ENCODE measurements around the gene PLSCR5. TPM values are rescaled to one million over a fixed set of nuclear protein-coding genes. Genes with fewer than 3 reads are reported as not detected.

PLSCR5 gene
- total RNA-seq, 1 donor from 2014 or later: not detected

- H3K27me3 Mint-ChIP-seq (ENCODE audit: low read depth): no peaks in the 10 kb centered on the region
- H3K4me1 Mint-ChIP-seq (ENCODE audit: low read depth): peaks cover 5% of the 10 kb centered on the region
- TF ChIP-seq CTCF (IDR thresholded peaks at IDR 0.05): peak; percentile 88
- H3K9me3 Mint-ChIP-seq (ENCODE audit: low read depth): no peaks in the 10 kb centered on the region
- no peak for DNase-seq (ENCODE audit: low spot score)
- no peaks in the 10 kb centered on the region for H3K36me3 Mint-ChIP-seq (ENCODE audit: low read depth)
- no peak overlapping the region for H3K27ac Mint-ChIP-seq (ENCODE audit: unreplicated experiment)
- H3K4me3 Mint-ChIP-seq (ENCODE audit: unreplicated experiment): no peak overlapping the region
Observed at GRCh38 chr3:146589899-146590508, 15.1 kb downstream of the PLSCR5 start.

GRCh38 chr3:146585156-146585555 lies 20.0 kb downstream of the PLSCR5 start:
- H3K4me3 Mint-ChIP-seq (ENCODE audit: unreplicated experiment): no peak overlapping the region

DNA sequence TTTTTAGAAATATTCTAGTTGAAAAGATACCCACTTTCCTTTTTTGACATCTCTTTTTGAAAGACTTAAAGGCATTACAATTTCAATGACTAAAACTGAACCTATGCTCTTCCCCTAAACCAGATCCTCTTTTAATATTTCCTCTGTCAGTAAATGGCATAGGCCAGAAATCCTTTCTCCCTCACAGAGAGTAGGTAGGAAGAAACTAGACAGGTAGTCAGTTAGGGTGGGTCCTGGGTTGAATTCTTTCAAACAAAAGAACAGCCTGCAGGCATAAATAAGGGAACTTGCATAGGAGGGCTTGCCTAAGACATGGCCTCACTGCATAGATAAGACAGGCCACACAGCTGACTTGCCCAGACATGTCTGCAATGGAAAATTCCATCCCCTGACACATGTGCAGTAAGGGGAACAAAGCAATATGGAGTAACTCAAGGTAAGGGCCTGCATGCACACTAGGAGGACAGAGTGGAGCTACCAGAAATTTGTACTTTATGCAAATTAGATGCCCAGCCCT lies 23.1 kb downstream of the PLSCR5 start:
- Mint-ChIP-seq H3K4me1 (ENCODE audit: low read depth) (peaks cover 7% of the 10 kb centered on the region), H3K27ac (ENCODE audit: unreplicated experiment) (no peak overlapping the region), H3K4me3 (ENCODE audit: unreplicated experiment) (no peak overlapping the region), H3K9me3 (ENCODE audit: low read depth) (peaks cover 10% of the 10 kb centered on the region), H3K36me3 (ENCODE audit: low read depth) (peaks cover 3% of the 10 kb centered on the region), H3K27me3 (ENCODE audit: low read depth) (no peaks in the 10 kb centered on the region)
- no peak for TF ChIP-seq CTCF (IDR thresholded peaks at IDR 0.05)
- DNase-seq (ENCODE audit: low spot score): no peak

More at GRCh38 chr3:146585156-146585555, 20.0 kb downstream of the PLSCR5 start:
- Mint-ChIP-seq H3K27ac (ENCODE audit: unreplicated experiment) (no peak overlapping the region), H3K4me1 (ENCODE audit: low read depth) (peaks cover 4% of the 10 kb centered on the region), H3K36me3 (ENCODE audit: low read depth) (peaks cover 3% of the 10 kb centered on the region), H3K27me3 (ENCODE audit: low read depth) (no peaks in the 10 kb centered on the region), H3K9me3 (ENCODE audit: low read depth) (peaks cover 10% of the 10 kb centered on the region)
- DNase-seq (ENCODE audit: low spot score): no peak
- TF ChIP-seq CTCF (IDR thresholded peaks at IDR 0.05): no peak

- H3K36me3 Mint-ChIP-seq (ENCODE audit: low read depth): peaks cover 3% of the 10 kb centered on the region
- no peak for TF ChIP-seq CTCF (IDR thresholded peaks at IDR 0.05)
- H3K27me3 Mint-ChIP-seq (ENCODE audit: low read depth): no peaks in the 10 kb centered on the region
- no peak for DNase-seq (ENCODE audit: low spot score)
- H3K27ac Mint-ChIP-seq (ENCODE audit: unreplicated experiment): no peak overlapping the region
- peaks cover 7% of the 10 kb centered on the region for H3K4me1 Mint-ChIP-seq (ENCODE audit: low read depth)
- H3K9me3 Mint-ChIP-seq (ENCODE audit: low read depth): peaks cover 10% of the 10 kb centered on the region
- no peak overlapping the region for H3K4me3 Mint-ChIP-seq (ENCODE audit: unreplicated experiment)
Observed at GRCh38 chr3:146581080-146581601, 24.0 kb downstream of the PLSCR5 start.

DNA sequence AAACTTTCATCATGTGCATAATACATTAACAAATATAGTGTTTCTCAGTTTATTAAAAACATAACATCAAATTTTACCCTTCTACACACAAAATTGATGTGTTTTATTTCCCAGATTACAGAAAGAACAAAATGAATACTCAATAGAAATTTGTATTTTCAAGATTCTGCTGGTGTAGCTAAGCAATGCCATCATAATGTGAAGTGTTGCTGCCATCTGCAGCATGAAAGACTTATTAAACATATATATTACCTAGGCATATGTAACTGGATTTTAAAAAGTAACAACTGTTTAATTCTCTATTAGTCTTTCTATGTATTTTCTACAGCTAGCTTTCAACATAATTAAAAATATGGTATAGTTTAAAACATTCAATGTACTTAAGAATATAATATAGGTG lies 27.5 kb downstream of the PLSCR5 start:
- Mint-ChIP-seq H3K27me3 (ENCODE audit: low read depth) (no peaks in the 10 kb centered on the region), H3K9me3 (ENCODE audit: low read depth) (peaks cover 3% of the 10 kb centered on the region), H3K27ac (ENCODE audit: unreplicated experiment) (no peak overlapping the region), H3K4me1 (ENCODE audit: low read depth) (peaks cover 7% of the 10 kb centered on the region), H3K4me3 (ENCODE audit: unreplicated experiment) (no peak overlapping the region), H3K36me3 (ENCODE audit: low read depth) (no peaks in the 10 kb centered on the region)
- peak; percentile 90 for TF ChIP-seq CTCF (IDR thresholded peaks at IDR 0.05)
- no peak for DNase-seq (ENCODE audit: low spot score)
